ENCODE measurements around the gene C10orf71.

DNA sequence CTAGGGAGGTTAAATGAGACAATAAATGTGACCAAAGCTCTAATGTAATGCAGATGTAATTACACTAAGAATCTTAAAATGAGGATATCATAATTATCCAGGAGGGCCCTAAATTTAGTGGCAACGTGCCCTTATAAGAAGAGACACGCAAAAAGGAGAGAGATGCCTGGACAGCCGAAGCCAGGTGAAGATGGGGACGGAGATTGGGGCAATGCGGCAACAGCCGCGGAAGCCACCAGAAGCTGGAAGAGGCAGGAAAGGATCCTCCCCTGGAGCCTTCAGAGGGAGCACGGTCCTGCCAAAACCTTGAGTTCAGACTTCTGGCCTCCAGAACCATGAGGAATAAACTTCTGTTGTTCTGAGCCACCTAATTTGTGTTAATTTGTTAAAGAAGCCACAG, 25.3 kb upstream of the C10orf71 start:
- TF ChIP-seq, protein P1, sequence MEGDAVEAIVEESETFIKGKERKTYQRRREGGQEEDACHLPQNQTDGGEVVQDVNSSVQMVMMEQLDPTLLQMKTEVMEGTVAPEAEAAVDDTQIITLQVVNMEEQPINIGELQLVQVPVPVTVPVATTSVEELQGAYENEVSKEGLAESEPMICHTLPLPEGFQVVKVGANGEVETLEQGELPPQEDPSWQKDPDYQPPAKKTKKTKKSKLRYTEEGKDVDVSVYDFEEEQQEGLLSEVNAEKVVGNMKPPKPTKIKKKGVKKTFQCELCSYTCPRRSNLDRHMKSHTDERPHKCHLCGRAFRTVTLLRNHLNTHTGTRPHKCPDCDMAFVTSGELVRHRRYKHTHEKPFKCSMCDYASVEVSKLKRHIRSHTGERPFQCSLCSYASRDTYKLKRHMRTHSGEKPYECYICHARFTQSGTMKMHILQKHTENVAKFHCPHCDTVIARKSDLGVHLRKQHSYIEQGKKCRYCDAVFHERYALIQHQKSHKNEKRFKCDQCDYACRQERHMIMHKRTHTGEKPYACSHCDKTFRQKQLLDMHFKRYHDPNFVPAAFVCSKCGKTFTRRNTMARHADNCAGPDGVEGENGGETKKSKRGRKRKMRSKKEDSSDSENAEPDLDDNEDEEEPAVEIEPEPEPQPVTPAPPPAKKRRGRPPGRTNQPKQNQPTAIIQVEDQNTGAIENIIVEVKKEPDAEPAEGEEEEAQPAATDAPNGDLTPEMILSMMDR (IDR thresholded peaks at IDR 0.05): no peak
- no peak for TF ChIP-seq CHD2 (IDR thresholded peaks at IDR 0.05; ENCODE audit: low read length, partially characterized antibody)
- TF ChIP-seq RFX5 (IDR thresholded peaks at IDR 0.05): no peak
- no peak for TF ChIP-seq PHF8 (IDR thresholded peaks at IDR 0.05; ENCODE audit: borderline replicate concordance, low read depth)
- no peak for TF ChIP-seq EP300 (IDR thresholded peaks at IDR 0.05)
- TF ChIP-seq, protein P2, sequence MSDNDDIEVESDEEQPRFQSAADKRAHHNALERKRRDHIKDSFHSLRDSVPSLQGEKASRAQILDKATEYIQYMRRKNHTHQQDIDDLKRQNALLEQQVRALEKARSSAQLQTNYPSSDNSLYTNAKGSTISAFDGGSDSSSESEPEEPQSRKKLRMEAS (IDR thresholded peaks at IDR 0.05): no peak

Measured in A549 (cell line).